Parathyroid adenoma (tissue), 2 donors: ENCODE data around the gene AGPS.
A peak's percentile ranks its signal among the peaks of the same experiment; 100 is the strongest.

ENCODE experiments used
- H2AFZ ChIP-seq: fragments of 300-600 bp; sonication (generic); one replicate; pipeline ENCODE4 v1.7.0; 2017; ENCODE audit warnings: antibody characterized with exemption, mild to moderate bottlenecking
- H3K27ac ChIP-seq: fragments of 300-600 bp; sonication (generic); one replicate; pipeline ENCODE4 v1.7.0; 2017
- H3K27me3 ChIP-seq: fragments of 300-600 bp; sonication (generic); one replicate; pipeline ENCODE4 v1.7.0; 2017; ENCODE audit warnings: low read length; ENCODE audit not compliant: control insufficient read depth, insufficient read depth
- H3K36me3 ChIP-seq: fragments of 300-600 bp; sonication (generic); one replicate; pipeline ENCODE4 v1.7.0; 2017; ENCODE audit warnings: low read length; ENCODE audit not compliant: control insufficient read depth, insufficient read depth
- H3K4me1 ChIP-seq: fragments of 300-600 bp; sonication (generic); one replicate; pipeline ENCODE4 v1.7.0; 2017; ENCODE audit warnings: control low read depth
- H3K4me2 ChIP-seq: fragments of 300-600 bp; sonication (generic); one replicate; pipeline ENCODE4 v1.7.0; 2017; ENCODE audit warnings: low read length
- H3K4me3 ChIP-seq: fragments of 300-600 bp; sonication (generic); one replicate; pipeline ENCODE4 v1.7.0; 2017; ENCODE audit warnings: low read depth, low read length
- H3K79me2 ChIP-seq: fragments of 300-600 bp; sonication (generic); one replicate; pipeline ENCODE4 v1.7.0; 2017; ENCODE audit warnings: control low read depth
- H3K9ac ChIP-seq: fragments of 300-600 bp; sonication (generic); one replicate; pipeline ENCODE4 v1.7.0; 2017; ENCODE audit warnings: mild to moderate bottlenecking
- H3K9me3 ChIP-seq: fragments of 300-600 bp; sonication (generic); one replicate; pipeline ENCODE4 v1.7.0; 2017; ENCODE audit warnings: low read length; ENCODE audit not compliant: control insufficient read depth
- CTCF ChIP-seq: fragments of 300-600 bp; sonication (generic); IDR thresholded peaks from one replicate; pipeline ENCODE4 v1.7.0; 2017; ENCODE audit warnings: antibody characterized with exemption, mild to moderate bottlenecking
- donor health status: primary hyperparathyroidism.

The AGPS gene

DNA sequence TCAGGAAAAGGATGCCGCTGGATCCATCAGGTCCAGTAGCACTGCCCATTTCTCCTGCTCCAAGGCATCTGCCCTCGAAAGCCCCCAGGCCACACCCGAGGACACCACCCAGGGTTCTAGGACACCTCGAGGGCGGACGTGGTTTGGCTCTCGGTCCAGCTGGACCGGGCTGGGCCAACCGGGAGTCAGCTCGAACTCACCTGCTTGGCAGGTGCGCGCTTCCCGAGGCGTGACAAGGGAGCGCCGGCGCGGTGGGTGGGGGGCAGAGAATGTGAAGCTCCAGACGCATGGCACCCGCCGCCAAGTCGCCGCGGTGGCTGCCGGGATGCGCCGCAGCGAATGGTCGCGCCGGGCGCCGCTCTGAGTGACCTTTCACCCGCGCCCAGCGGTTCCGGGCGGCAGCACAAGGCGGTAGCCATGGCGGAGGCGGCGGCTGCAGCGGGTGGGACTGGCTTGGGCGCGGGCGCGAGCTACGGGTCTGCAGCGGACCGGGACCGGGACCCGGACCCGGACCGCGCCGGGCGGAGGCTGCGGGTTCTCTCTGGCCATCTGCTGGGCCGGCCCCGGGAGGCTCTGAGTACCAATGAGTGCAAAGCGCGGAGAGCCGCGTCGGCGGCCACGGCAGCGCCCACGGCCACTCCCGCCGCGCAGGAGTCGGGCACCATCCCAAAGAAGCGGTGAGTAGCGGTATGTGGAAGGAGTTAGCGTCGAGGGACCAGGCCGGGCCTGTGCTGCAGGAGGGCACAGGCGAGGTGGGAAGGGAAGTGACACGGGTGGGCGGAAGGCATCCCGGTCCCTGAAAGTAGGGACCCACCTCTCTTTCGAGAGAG, at the start of gene AGPS:
Gene AGPS, plus strand, starts transcription at position 401 of the 830 bp plus-strand sequence. Its CDS starts 17 bp downstream, at position 418.
- no peaks in the 10 kb centered on the region for H3K9me3 ChIP-seq
- TF ChIP-seq CTCF = no peak
- H3K27me3 ChIP-seq = no peaks in the 10 kb centered on the region
- no peaks in the 10 kb centered on the region for H3K36me3 ChIP-seq
- peak within 1 kb of the TSS; percentile 30 for H3K9ac ChIP-seq
- H3K27ac ChIP-seq = peak within 1 kb of the TSS; percentile 54
- peak within 1 kb of the TSS; percentile 83 for H3K4me2 ChIP-seq
- peak within 1 kb of the TSS; percentile 97 for H2AFZ ChIP-seq
- H3K4me1 ChIP-seq = peaks cover 12% of the 10 kb centered on the region
- H3K79me2 ChIP-seq = peaks cover 21% of the 10 kb centered on the region
- peak within 1 kb of the TSS; percentile 70 for H3K4me3 ChIP-seq

DNA sequence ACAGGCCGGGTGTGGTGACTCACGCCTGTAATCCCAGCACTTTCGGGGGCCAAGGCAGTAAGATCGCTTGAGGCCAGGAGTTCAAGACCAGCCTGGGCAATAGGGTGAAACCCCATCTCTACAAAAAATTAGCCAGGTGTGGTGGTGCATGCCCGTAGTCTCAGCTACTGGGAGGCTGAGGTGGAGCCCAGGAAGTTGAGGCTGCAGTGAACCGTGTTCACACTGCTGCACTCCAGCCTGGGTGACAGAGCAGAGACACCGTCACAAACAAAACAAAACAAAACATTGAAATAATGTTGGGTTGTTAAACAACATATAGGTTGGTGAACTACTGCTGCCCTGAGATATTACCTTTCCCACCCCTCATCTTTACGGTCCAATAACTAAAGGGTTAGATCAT, 48.8 kb upstream of the AGPS start:
- no peak overlapping the region for H3K9ac ChIP-seq

GRCh38 chr2:177344316-177344715, 48.3 kb upstream of the AGPS start:
- TF ChIP-seq CTCF = no peak
- H3K4me2 ChIP-seq = no peak overlapping the region
- no peak overlapping the region for H3K9ac ChIP-seq
- H3K4me1 ChIP-seq = peaks cover 10% of the 10 kb centered on the region
- H3K27me3 ChIP-seq = no peaks in the 10 kb centered on the region
- H3K79me2 ChIP-seq = no peaks in the 10 kb centered on the region
- H3K9me3 ChIP-seq = no peaks in the 10 kb centered on the region
- H2AFZ ChIP-seq = no peak overlapping the region
- no peak overlapping the region for H3K27ac ChIP-seq
- no peaks in the 10 kb centered on the region for H3K36me3 ChIP-seq
- H3K4me3 ChIP-seq = no peak overlapping the region

More for the DNA sequence above, 48.8 kb upstream of the AGPS start:
- H3K27ac ChIP-seq = no peak overlapping the region
- TF ChIP-seq CTCF = no peak
- no peaks in the 10 kb centered on the region for H3K79me2 ChIP-seq
- H3K4me2 ChIP-seq = no peak overlapping the region
- no peaks in the 10 kb centered on the region for H3K36me3 ChIP-seq
- peaks cover 5% of the 10 kb centered on the region for H3K4me1 ChIP-seq
- H2AFZ ChIP-seq = no peak overlapping the region
- no peaks in the 10 kb centered on the region for H3K27me3 ChIP-seq
- H3K9me3 ChIP-seq = no peaks in the 10 kb centered on the region
- H3K4me3 ChIP-seq = no peak overlapping the region

DNA sequence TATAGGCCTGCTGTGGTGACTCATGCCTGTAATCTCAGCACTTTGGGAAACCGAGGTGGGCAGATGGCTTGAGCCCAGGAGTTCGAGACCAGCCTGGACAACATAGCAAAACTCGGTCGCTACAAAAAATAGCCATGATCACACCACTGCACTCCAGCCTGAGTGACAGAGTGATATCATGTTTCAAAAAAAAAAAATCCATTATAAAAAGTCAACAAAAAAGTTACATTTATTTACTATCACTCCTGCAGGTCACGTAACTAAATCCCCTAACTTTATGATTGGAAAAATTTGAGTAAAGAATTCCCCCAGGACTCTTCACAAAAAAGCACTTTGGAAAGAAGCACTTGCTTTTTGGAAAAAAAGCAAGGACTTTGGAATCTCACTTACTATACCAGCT, 46.4 kb upstream of the AGPS start:
- Histone ChIP-seq H3K27me3 (no peaks in the 10 kb centered on the region), H3K9me3 (no peaks in the 10 kb centered on the region), H3K36me3 (no peaks in the 10 kb centered on the region), H3K9ac (no peak overlapping the region), H3K27ac (no peak overlapping the region), H3K4me1 (peaks cover 12% of the 10 kb centered on the region), H2AFZ (no peak overlapping the region), H3K4me2 (no peak overlapping the region), H3K79me2 (no peaks in the 10 kb centered on the region), H3K4me3 (no peak overlapping the region)
- TF ChIP-seq CTCF = no peak

GRCh38 chr2:177347570-177347969, 45.0 kb upstream of the AGPS start:
- Histone ChIP-seq H3K4me1 (peaks cover 12% of the 10 kb centered on the region), H3K27me3 (no peaks in the 10 kb centered on the region), H3K27ac (no peak overlapping the region)

More at GRCh38 chr2:177347570-177347969, 45.0 kb upstream of the AGPS start:
- Histone ChIP-seq H3K4me3 (no peak overlapping the region), H3K9me3 (no peaks in the 10 kb centered on the region), H3K36me3 (no peaks in the 10 kb centered on the region), H3K4me2 (no peak overlapping the region), H2AFZ (no peak overlapping the region), H3K9ac (no peak overlapping the region), H3K79me2 (no peaks in the 10 kb centered on the region)
- TF ChIP-seq CTCF = no peak
